LNCaP clone FGC (cell line): ENCODE data around the gene MLLT3.

Source experiments
- DNase-seq: peaks from one replicate; pipeline ENCODE4 v3.0.0-alpha.2; 2011; ENCODE audit warnings: low read depth
- H3K4me3 ChIP-seq: 2 replicates; pipeline ENCODE4 v1.5.1; 2011; ENCODE audit warnings: mild to moderate bottlenecking, low read depth, low read length, control low read depth
- CTCF ChIP-seq: IDR thresholded peaks from 2 replicates; pipeline ENCODE4 v1.5.1; 2012; ENCODE audit warnings: mild to moderate bottlenecking; ENCODE audit not compliant: control insufficient read depth, insufficient read depth; ENCODE audit errors: extremely low read depth

Gene MLLT3

DNA sequence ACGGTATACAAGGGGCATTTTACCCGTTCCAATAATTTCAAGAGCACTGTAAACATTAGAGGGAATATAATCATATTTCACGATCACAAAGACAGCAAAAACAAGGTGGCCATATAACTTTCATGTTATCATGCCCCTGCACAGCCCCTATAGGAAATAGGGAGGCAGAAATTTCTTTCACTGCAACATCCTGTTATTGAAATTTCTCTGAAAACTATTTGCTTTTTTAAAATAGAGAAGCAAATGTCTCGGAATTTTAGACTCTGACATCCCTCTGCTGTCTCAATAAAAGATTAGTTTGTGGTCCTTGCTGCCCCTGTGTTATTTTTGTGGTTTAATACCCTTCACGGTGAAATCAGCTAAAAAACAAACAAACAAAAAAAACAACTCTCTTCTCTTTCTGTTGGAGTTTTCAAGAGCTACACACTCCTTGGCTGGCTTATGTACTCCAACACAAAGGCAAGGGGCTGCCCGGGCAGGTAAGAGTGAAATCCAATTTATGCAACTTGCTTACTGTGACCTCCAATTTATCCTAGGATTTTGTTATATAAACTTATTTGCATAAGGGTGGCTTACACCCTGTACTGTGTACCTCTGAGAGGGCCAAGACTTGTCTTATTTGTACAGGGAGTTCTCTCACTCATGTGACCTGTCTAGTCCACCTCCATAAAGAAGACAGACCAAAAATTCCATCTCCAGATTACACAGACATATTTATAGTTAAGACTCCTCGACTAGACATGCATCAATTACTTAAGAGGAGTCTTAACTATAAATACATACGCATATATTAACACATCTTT lies 223.6 kb downstream of the MLLT3 start:
- no peak for TF ChIP-seq CTCF
- H3K4me3 ChIP-seq, result no peak overlapping the region

GRCh38 chr9:20397348-20397747 lies 225.0 kb downstream of the MLLT3 start:
- H3K4me3 ChIP-seq, result no peak overlapping the region
- DNase-seq, result no peak
- no peak for TF ChIP-seq CTCF

More for the DNA sequence above, 223.6 kb downstream of the MLLT3 start:
- peak; percentile 46 for DNase-seq

DNA sequence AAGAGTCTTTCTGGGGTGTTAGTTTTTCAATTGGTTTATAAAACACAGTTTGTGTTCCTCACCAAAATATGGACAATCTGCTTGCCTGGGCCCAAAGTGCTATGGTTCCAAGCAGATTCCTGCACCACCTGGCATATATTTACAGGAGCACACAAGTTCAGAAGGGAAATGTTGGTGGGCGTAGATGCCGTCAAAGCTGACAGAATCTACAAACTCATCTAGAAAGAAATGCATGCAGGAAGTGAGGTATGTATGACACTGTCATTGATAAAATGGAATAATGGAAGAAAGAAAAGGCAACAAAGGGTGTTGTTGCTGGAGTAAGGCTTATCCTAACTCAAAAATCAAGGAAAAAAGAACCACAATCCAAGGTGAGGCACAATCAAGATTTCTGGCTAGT lies 225.8 kb downstream of the MLLT3 start:
- no peak for DNase-seq
- no peak for TF ChIP-seq CTCF
- H3K4me3 ChIP-seq, result no peak overlapping the region

DNA sequence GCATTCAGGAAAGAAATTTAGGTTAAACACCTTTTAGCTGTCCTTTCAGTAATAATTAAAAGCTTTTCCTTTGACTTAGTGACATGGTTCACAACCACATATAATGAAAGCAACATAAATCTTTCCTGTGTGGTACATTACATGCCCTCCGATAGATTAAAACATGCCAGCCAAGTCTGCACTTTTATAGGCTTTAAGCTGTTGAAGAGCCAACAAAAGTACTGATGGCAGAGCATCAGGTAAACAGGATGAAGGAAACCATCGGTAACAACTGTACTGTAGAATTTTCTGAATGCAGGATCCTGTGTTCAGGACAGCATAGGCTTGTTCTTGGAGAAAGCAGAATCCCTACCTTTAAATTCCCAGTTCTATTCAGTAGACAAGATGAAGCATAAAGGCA lies 226.6 kb downstream of the MLLT3 start:
- peak; percentile 82 for DNase-seq
- no peak overlapping the region for H3K4me3 ChIP-seq
- TF ChIP-seq CTCF, result no peak

DNA sequence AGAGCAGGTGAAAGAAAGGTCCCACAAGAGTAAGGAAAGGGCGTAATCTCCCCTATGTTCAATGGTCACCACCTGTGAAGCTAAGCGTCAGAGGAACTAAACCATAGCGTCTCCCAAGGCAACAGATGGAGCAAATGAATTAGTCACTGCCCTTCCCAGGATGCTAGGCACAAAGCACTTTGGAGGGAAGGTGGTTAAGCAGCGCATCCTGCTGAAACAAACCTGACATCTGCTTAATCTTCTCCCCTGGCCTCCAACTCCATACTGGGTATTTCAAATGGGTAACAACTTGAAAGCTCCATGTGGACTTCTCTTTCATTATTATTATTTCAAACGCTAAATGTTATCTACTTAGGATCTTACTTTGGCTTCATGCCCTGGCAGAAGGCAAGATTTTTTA lies 227.3 kb downstream of the MLLT3 start:
- TF ChIP-seq CTCF, result no peak
- no peak overlapping the region for H3K4me3 ChIP-seq
- DNase-seq, result no peak

DNA sequence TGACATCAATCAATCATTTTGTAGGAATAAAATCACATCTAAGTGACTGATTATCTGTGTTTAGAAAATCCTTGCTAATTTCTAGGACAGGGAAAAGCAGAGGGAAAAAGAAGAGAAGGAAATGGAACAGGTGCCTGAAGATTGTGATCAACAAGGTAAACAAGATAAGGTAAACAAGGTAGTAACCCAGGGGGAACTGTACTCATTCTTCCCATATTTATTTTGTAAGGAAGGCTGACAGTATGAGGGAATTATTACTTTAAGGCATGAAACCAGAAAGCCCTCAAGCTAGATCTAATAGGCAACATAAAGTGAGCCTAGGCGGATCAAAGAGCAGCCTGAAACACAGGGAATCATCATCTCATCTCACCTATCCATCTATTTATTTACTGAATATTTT lies 231.1 kb downstream of the MLLT3 start:
- peak; percentile 83 for DNase-seq
- no peak overlapping the region for H3K4me3 ChIP-seq
- no peak for TF ChIP-seq CTCF

DNA sequence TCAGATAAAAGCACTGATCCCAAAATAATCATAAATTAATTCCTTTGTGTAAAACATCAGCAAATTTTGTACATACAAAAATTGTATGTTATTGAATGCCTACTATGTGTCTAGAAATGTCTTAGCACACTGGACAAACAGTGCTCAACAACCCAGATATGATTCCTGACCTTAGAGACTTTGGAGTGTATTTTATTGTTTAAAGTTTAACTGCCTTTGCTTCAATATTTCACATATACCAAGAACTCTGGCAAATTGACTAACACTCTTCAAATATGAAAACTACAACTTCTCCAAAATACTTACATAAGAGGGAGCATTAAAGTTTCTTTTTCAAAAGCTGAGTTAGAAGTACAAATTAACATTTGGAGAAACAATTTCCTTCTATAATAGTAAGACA lies 231.9 kb downstream of the MLLT3 start:
- H3K4me3 ChIP-seq, result no peak overlapping the region
- no peak for DNase-seq
- no peak for TF ChIP-seq CTCF
